ENCODE data around the gene CEP162.
"Not testable (repeated sequence)": the region's sequence is repeated elsewhere in the genome, so short reads cannot be mapped to it uniquely, and the experiment has no call there.

CEP162 gene

GRCh38 chr6:84228198-84228543, 728 bp upstream of the CEP162 start:
- DNase-seq: no peak

GRCh38 chr6:84227044-84227433, 404 bp downstream of the CEP162 start:
- DNase-seq: no peak

- no peak for DNase-seq
Observed at GRCh38 chr6:84224251-84224650, 3.2 kb downstream of the CEP162 start.

GRCh38 chr6:84223608-84224007, 3.8 kb downstream of the CEP162 start:
- not testable (repeated sequence) for DNase-seq

GRCh38 chr6:84222426-84222825, 5.0 kb downstream of the CEP162 start:
- DNase-seq: no peak

GRCh38 chr6:84220809-84221409, 6.5 kb downstream of the CEP162 start:
- no peak for DNase-seq

GRCh38 chr6:84218091-84218490, 9.4 kb downstream of the CEP162 start:
- DNase-seq: no peak

- DNase-seq: no peak
Observed at GRCh38 chr6:84213217-84213616, 14.2 kb downstream of the CEP162 start.

- DNase-seq: no peak
Observed at GRCh38 chr6:84204011-84204410, 23.4 kb downstream of the CEP162 start.

GRCh38 chr6:84199987-84200386, 27.5 kb downstream of the CEP162 start:
- not testable (repeated sequence) for DNase-seq

GRCh38 chr6:84197708-84198107, 29.7 kb downstream of the CEP162 start:
- DNase-seq: no peak

GRCh38 chr6:84193114-84193708, 34.2 kb downstream of the CEP162 start:
- DNase-seq: no peak

- no peak for DNase-seq
Observed at GRCh38 chr6:84191802-84192201, 35.6 kb downstream of the CEP162 start.

- not testable (repeated sequence) for DNase-seq
Observed at GRCh38 chr6:84189356-84189755, 38.1 kb downstream of the CEP162 start.

- DNase-seq: no peak
Observed at GRCh38 chr6:84183430-84183829, 44.0 kb downstream of the CEP162 start.

GRCh38 chr6:84182001-84182400, 45.4 kb downstream of the CEP162 start:
- no peak for DNase-seq

GRCh38 chr6:84177241-84177640, 50.2 kb downstream of the CEP162 start:
- DNase-seq: no peak

- DNase-seq: no peak
Observed at GRCh38 chr6:84172574-84172973, 54.9 kb downstream of the CEP162 start.

GRCh38 chr6:84172080-84172479, 55.4 kb downstream of the CEP162 start:
- no peak for DNase-seq

- DNase-seq: no peak
Observed at GRCh38 chr6:84167457-84167856, 60.0 kb downstream of the CEP162 start.

GRCh38 chr6:84166395-84166794, 61.0 kb downstream of the CEP162 start:
- peak; percentile 42 for DNase-seq

GRCh38 chr6:84164328-84164727, 63.1 kb downstream of the CEP162 start:
- not testable (repeated sequence) for DNase-seq

- no peak for DNase-seq
Observed at GRCh38 chr6:84161190-84161589, 66.3 kb downstream of the CEP162 start.

- no peak for DNase-seq
Observed at GRCh38 chr6:84156306-84156705, 71.1 kb downstream of the CEP162 start.

GRCh38 chr6:84151669-84152068, 75.8 kb downstream of the CEP162 start:
- DNase-seq: no peak

Data from NCI-H1092 (cell line).